Kidney epithelial cell (primary cell): ENCODE data around the gene LTBP2. TPM values are rescaled to one million over a fixed set of nuclear protein-coding genes. Genes with fewer than 3 reads are reported as not detected.

ENCODE experiments used
- DNase-seq: peaks from one replicate; pipeline ENCODE4 v3.0.0-alpha.2; 2010; ENCODE audit warnings: low read depth
- H3K27me3 ChIP-seq: 2 replicates; pipeline ENCODE4 v1.6.0; 2011; ENCODE audit warnings: low read length; ENCODE audit not compliant: control insufficient read depth, insufficient read depth
- H3K36me3 ChIP-seq: 2 replicates; pipeline ENCODE4 v1.5.1; 2011; ENCODE audit warnings: low read length; ENCODE audit not compliant: control insufficient read depth, insufficient read depth
- H3K4me3 ChIP-seq: 2 replicates; pipeline ENCODE4 v1.5.1; 2011; ENCODE audit warnings: low read depth, mild to moderate bottlenecking, control low read depth, low read length
- total RNA-seq: library from RNA; depleted of rRNA; stranded (reverse); fragments of >200 nt; gene quantifications from 2 replicates; pipeline ENCODE4 v1.2.3, GENCODE V29; 2015
- TF ChIP-seq, protein P1 (sequence below): IDR thresholded peaks from 2 replicates; pipeline ENCODE4 v1.5.1; 2011; ENCODE audit warnings: mild to moderate bottlenecking, moderate library complexity, low read length, control low read depth, inconsistent platforms; ENCODE audit not compliant: insufficient read depth, poor library complexity, severe bottlenecking

LTBP2 gene
- total RNA-seq, 1 donor from 2014 or later: 69.5 TPM

DNA sequence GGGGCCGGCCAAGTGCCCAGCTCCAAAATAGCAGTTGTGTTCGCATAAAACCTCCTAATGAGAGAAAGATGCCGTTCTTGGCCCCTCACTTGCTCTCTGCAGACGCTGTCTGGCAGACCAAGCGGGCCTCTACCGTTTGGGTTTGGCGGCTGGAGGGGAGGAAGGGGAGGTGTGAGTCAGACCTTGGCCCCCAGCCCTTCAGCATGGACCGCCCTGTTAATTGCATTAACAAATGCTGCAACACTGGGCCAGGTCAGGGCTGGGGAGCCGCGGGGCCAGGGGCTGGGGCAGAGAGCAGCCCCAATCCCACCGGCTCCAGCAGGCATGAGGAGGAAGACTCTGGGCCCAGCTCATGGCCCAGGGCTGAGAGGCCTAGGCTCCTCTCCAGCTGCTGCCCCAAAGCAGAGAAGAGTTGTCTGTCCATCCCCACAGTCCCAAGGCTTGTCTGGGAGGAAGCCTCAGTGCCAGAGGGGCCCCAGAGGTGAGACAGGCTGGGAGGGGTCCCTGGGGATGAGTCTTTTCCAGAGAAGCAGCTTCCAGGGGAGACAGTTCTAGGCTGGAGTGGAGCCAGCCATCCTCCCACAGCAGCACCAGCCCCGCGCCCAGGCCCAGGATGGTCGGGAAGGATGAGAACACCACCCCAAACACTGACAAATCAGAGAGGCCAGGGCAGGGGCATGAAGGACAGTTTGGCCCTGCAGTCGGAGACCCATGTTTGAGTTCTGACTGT is 16.9 kb downstream of the LTBP2 start:
- Histone ChIP-seq H3K27me3 (no peaks in the 10 kb centered on the region), H3K36me3 (no peaks in the 10 kb centered on the region), H3K4me3 (no peak overlapping the region)
- TF ChIP-seq, protein P1, sequence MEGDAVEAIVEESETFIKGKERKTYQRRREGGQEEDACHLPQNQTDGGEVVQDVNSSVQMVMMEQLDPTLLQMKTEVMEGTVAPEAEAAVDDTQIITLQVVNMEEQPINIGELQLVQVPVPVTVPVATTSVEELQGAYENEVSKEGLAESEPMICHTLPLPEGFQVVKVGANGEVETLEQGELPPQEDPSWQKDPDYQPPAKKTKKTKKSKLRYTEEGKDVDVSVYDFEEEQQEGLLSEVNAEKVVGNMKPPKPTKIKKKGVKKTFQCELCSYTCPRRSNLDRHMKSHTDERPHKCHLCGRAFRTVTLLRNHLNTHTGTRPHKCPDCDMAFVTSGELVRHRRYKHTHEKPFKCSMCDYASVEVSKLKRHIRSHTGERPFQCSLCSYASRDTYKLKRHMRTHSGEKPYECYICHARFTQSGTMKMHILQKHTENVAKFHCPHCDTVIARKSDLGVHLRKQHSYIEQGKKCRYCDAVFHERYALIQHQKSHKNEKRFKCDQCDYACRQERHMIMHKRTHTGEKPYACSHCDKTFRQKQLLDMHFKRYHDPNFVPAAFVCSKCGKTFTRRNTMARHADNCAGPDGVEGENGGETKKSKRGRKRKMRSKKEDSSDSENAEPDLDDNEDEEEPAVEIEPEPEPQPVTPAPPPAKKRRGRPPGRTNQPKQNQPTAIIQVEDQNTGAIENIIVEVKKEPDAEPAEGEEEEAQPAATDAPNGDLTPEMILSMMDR: no peak
- no peak for DNase-seq

DNA sequence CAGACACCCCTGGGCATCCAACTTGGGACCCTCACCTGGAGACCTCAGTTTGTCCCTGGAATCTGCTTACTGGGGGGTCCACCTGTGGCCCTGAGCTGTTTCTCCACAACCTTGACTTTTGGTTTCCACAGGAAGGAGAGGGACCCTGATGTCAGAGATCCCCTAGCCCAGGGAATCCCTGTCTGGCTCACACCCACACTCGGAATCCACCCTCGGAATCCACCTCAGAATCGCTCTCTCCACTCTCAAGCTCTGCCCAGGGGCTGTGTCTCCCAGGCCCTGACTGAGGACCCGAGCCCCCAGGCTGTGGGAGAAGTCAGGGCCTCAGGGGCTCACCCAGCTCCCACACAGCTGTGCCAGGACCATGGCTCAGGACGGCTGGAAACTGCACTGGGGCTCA is 17.4 kb downstream of the LTBP2 start:
- H3K27me3 ChIP-seq: no peaks in the 10 kb centered on the region
- no peak overlapping the region for H3K4me3 ChIP-seq
- no peak for DNase-seq
- TF ChIP-seq, protein P1: no peak
- no peaks in the 10 kb centered on the region for H3K36me3 ChIP-seq

DNA sequence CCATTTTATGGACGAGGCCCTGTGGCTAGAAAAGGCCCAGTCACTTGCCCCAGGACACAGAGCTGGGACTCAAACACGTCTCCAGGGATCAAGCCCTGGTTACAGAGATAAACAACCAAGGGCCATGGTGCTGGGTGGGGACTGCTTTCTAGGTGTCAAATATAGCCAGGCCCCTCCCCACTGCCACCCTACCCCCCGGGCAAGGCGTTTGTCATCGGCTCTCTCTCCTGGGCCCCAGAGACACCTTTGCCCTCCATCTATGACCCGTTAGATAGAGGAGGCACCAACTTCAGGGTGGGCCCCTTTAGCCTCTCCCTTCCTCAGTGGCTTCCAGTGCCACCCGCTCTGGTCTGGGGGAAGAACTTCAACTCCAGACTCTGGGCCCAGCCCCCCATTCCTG is 18.0 kb downstream of the LTBP2 start:
- TF ChIP-seq, protein P1: no peak
- no peak overlapping the region for H3K4me3 ChIP-seq
- H3K36me3 ChIP-seq: no peaks in the 10 kb centered on the region
- no peaks in the 10 kb centered on the region for H3K27me3 ChIP-seq
- DNase-seq: no peak

DNA sequence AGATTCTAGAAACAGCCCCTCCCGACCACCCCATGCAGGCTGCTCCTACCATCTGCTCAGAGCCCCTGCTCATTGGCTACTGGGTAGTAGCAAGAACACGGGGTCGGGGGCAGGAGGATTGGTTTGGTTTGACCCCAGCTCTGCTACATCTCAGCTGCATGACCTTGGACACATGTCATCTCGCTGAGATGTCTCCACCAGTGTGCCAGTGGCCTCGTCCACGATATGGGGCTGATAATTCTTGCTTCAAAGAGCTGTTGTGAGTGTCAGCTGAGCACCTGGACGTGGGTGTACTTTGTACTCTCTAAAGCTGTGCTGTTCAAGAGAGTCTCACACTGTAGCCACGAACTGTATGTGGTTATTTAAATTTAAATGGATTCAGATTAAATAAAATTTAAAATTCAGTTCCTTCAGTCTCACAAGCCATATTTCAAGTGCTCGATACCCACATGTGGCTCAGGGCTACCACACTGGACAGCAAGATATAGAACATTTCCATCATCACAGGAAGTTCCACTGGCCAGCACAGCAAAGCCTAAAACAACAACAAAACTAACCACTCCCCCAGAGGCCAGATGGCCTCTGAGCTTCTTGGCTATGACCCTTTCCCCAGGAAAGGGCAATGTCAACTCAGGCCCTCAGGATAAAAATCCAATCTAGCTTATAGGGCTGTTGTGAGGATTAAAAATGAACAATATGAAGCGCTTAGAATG is 18.6 kb downstream of the LTBP2 start:
- Histone ChIP-seq H3K27me3 (no peaks in the 10 kb centered on the region), H3K36me3 (no peaks in the 10 kb centered on the region), H3K4me3 (no peak overlapping the region)
- no peak for DNase-seq
- TF ChIP-seq, protein P1: no peak

DNA sequence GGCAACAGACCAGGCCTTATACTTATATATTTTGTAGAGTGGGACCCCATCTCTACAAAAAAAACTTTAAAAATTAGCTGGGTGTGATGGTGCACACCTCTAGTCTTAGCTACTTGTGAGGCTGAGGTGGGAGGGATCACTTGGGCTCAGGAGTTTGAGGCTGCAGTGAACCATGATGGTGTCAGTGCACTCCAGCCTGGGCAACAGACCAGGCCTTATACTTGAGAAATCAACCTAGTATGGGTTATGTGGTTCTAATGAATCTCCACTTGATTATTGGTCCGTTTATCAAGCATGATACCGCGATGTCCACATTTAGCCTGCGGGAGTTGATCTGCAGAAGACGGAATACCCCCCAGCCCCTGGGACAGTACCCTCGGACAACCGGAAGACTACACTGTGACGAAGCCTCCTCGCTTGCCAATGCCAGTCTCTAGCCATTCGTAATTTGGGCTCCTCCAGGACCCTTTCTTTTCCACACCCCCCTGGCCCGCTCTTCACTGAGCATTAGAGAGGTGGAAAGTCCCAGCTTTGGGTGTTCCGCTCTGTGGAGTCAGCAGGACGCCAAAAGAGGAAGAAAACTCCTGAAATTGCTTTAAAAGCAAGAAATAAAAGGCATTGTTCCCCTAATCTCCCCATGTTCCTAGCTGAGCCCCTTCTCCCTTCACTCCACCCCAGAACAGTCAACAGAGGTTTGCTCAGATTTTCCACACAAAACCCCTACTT is 19.4 kb downstream of the LTBP2 start:
- no peak overlapping the region for H3K4me3 ChIP-seq
- TF ChIP-seq, protein P1: no peak
- DNase-seq: no peak
- H3K36me3 ChIP-seq: no peaks in the 10 kb centered on the region
- no peaks in the 10 kb centered on the region for H3K27me3 ChIP-seq
